T-cell (primary cell): ENCODE data around the gene SYT7. TPM values are rescaled to one million over a fixed set of nuclear protein-coding genes. Genes with fewer than 3 reads are reported as not detected.
"Not testable (repeated sequence)": the region's sequence is repeated elsewhere in the genome, so short reads cannot be mapped to it uniquely, and the experiment has no call there.

ENCODE experiments used
- ATAC-seq, 4 experiments: fragments of 200-7000 bp in 3 of 4; fragments of 150-1000 bp in 1 of 4; cut with Tn5 transposase; replicated peaks in 1 of 4; 1 replicate in 3 of 4; 2 replicates in 1 of 4; pipeline ENCODE4 v1.10.0; 2021; ENCODE audit warnings: moderate library complexity in 3 of 4, mild to moderate bottlenecking in 2 of 4, moderate number of reproducible peaks in 1 of 4
- CTCF ChIA-PET, 2 donors: fragments of 300-600 bp; sonication (Branson Sonifier 250); formaldehyde crosslinking; loops; one replicate each; lab custom pipeline; 2022; ENCODE audit warnings: antibody characterized with exemption in 2 of 2; lab: Charles Lee
- POLR2A ChIA-PET, 2 donors: fragments of 300-600 bp; sonication (Branson Sonifier 250); formaldehyde crosslinking; loops; one replicate each; lab custom pipeline; 2022; ENCODE audit warnings: antibody characterized with exemption in 2 of 2; lab: Charles Lee
- DNase-seq, 35 experiments: peaks; one replicate each; pipeline versions ENCODE4 v3.0.0 to v3.0.0-alpha.2; 2013 to 2023
- H3K27ac ChIP-seq: one replicate; pipeline ENCODE4 v1.5.1; 2013; ENCODE audit warnings: low read length
- H3K27me3 ChIP-seq, 2 experiments: replicated peaks in 1 of 2; 1 replicate in 1 of 2; 2 replicates in 1 of 2; pipeline versions ENCODE4 v1.6.1 to v1.7.0; 2013; ENCODE audit warnings: low read length in 1 of 2, mixed read lengths in 1 of 2; ENCODE audit not compliant: control insufficient read depth in 2 of 2, insufficient read depth in 2 of 2; ENCODE audit errors: extremely low read depth in 1 of 2
- H3K36me3 ChIP-seq, 2 donors: 1 replicate in 1 of 2; 2 replicates in 1 of 2; pipeline versions ENCODE4 v1.6.1 to v1.7.0; 2013; ENCODE audit warnings: low read length in 1 of 2; ENCODE audit not compliant: control insufficient read depth in 2 of 2, insufficient read depth in 1 of 2; ENCODE audit errors: extremely low read depth in 1 of 2
- H3K4me1 ChIP-seq, 2 experiments: 1 replicate in 1 of 2; 2 replicates in 1 of 2; pipeline versions ENCODE4 v1.6.1 to v1.7.0; 2013; ENCODE audit warnings: low read length in 2 of 2, mixed read lengths in 1 of 2; ENCODE audit not compliant: insufficient read depth in 2 of 2, control insufficient read depth in 1 of 2; ENCODE audit errors: extremely low read depth in 1 of 2
- H3K4me3 ChIP-seq, 2 donors: 1 replicate in 1 of 2; 2 replicates in 1 of 2; pipeline versions ENCODE4 v1.5.1 to v1.7.0; 2013; ENCODE audit warnings: mild to moderate bottlenecking in 2 of 2, low read length in 1 of 2, moderate library complexity in 1 of 2; ENCODE audit not compliant: control insufficient read depth in 1 of 2; ENCODE audit errors: extremely low read depth in 1 of 2
- H3K9me3 ChIP-seq: 2 replicates; pipeline ENCODE4 v1.7.0; 2013
- H3K27ac Mint-ChIP-seq, 2 donors: one replicate each; pipeline ENCODE4 v1.8.0; 2020 to 2021; ENCODE audit warnings: mild to moderate bottlenecking in 2 of 2, mixed read lengths in 2 of 2
- H3K27me3 Mint-ChIP-seq, 2 donors: one replicate each; pipeline ENCODE4 v1.8.0; 2021 to 2022; ENCODE audit warnings: mixed read lengths in 2 of 2
- H3K36me3 Mint-ChIP-seq: one replicate; pipeline ENCODE4 v1.8.0; 2021; ENCODE audit warnings: mixed read lengths
- H3K4me1 Mint-ChIP-seq, 3 donors: one replicate each; pipeline ENCODE4 v1.8.0; 2020 to 2022; ENCODE audit warnings: mixed read lengths in 3 of 3, mild to moderate bottlenecking in 1 of 3
- H3K4me3 Mint-ChIP-seq, 3 donors: one replicate each; pipeline ENCODE4 v1.8.0; 2020 to 2022; ENCODE audit warnings: mild to moderate bottlenecking in 3 of 3, mixed read lengths in 3 of 3, moderate library complexity in 3 of 3
- H3K9me3 Mint-ChIP-seq, 3 donors: one replicate each; pipeline ENCODE4 v1.8.0; 2020 to 2022; ENCODE audit warnings: mixed read lengths in 3 of 3
- WGBS: methylation state at CpG from one replicate; pipeline ENCODE4 v1.1.5; 2013; ENCODE audit warnings: missing lambda C conversion rate; ENCODE audit not compliant: insufficient coverage; 5-methylcytosine and 5-hydroxymethylcytosine counted together
- total RNA-seq, 35 experiments: library from RNA in 6 of 35; stranded (reverse) in 6 of 35; fragments of 120-200 nt in 1 of 35; gene quantifications; one replicate each; pipeline versions ENCODE4 v1.2.1 to v1.2.4 and lab custom pipeline; 2013 to 2026

Gene SYT7
- total RNA-seq, 5 donors from 2014 or later (not counting 1 experiment from before 2014, with no cell fraction given) = 0.19 to 0.26 (median 0.20) TPM; not detected in 2

DNA sequence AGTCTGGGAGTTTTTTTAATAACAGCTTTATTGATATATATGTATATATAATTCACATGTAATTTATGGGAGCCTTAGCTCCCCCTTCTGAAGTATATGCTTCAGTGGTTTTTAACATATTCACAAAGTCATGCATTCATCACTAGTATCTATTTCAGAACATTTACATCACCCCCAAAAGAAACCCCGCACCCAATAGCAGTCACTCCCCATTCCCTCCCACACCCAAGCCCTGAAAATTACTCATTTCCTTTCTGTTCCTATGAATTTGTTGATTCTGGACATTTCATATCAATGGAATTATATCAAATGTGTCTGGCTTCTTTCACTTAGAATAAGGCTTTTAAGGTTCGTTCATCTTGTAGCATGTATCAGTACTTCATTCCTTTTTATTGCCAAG lies 35.6 kb upstream of the SYT7 start:
- Mint-ChIP-seq H3K36me3 (no peaks in the 10 kb centered on the region), H3K9me3 (no peaks in the 10 kb centered on the region), H3K4me1 (no peaks in the 10 kb centered on the region), H3K27me3 (peaks cover 22 to 25% of the 10 kb centered on the region in 2 donors), H3K4me3 (no peak overlapping the region), H3K27ac (no peak overlapping the region)
- H3K4me1 ChIP-seq = no peaks in the 10 kb centered on the region
- H3K27me3 ChIP-seq = peaks cover 0 to 45% of the 10 kb centered on the region in 2 experiments
- ChIA-PET POLR2A (no interaction called here), CTCF (interaction anchor here in 1 of 2 donors (1.2 kb wide), 1 partner anchor 22 kb away, joined by 4 read pairs; no protein-coding TSS in a partner anchor)
- H3K27ac ChIP-seq = no peak overlapping the region
- no CpG with 5 or more reads among the region's 2 CpGs for WGBS
- no peaks in the 10 kb centered on the region for H3K36me3 ChIP-seq
- H3K9me3 ChIP-seq = no peaks in the 10 kb centered on the region
- no peak overlapping the region for H3K4me3 ChIP-seq
- DNase-seq = no peak
- no peak for ATAC-seq

DNA sequence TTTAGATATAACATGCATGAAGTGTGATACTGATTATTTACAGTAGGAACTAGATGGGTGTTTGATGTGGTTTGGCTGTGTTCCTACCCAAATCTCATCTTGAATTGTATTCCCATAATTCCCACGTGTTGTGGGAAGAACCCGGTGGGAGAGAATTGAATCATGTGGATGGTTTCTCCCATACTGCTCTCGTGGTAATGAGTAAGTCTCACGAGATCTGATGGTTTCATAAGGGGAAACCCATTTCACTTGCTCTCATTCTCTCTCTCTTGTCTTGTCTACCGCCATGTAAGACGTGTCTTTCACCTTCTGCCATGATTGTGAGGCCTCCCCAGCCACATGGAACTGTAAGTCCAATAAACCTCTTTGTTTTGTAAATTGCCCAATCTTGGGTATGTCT lies 33.9 kb upstream of the SYT7 start:
- peaks cover 20 to 21% of the 10 kb centered on the region in 2 donors for H3K27me3 Mint-ChIP-seq
- POLR2A ChIA-PET, CTCF ChIA-PET, H3K36me3 ChIP-seq, ATAC-seq, H3K9me3 Mint-ChIP-seq, H3K4me3 ChIP-seq, DNase-seq, H3K4me1 Mint-ChIP-seq, H3K9me3 ChIP-seq, H3K36me3 Mint-ChIP-seq, H3K4me1 ChIP-seq, H3K4me3 Mint-ChIP-seq, H3K27ac ChIP-seq, H3K27ac Mint-ChIP-seq: not testable (repeated sequence)
- WGBS = no CpG with 5 or more reads among the region's 6 CpGs
- peaks cover 0 to 49% of the 10 kb centered on the region in 2 experiments for H3K27me3 ChIP-seq

DNA sequence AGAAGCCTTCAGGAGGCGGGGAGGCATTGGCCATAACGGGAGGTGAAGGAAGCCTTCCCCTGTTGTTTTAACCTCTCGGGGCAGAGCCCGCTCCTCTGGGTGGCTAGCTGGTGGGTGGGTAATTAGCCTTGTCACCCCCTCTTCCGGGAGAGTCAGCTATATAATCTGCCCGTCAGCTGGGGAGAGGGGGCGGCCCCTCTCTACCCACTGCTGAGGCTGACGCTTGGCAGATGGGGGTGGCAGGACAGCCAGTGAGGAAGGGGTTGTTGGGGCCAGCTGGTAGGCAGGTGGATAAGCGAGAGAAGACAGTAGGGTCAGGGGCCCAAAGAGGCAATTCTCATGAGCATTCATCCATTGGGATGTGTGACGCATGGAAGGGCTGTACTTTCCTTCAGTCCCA lies 33.0 kb upstream of the SYT7 start:
- ChIA-PET POLR2A (no interaction called here), CTCF (no interaction called here)
- H3K36me3 Mint-ChIP-seq = no peaks in the 10 kb centered on the region
- H3K4me3 Mint-ChIP-seq = no peak overlapping the region
- Histone ChIP-seq H3K27ac (no peak overlapping the region), H3K4me1 (no peaks in the 10 kb centered on the region), H3K4me3 (no peak overlapping the region), H3K27me3 (peaks cover 0 to 48% of the 10 kb centered on the region in 2 experiments), H3K36me3 (no peaks in the 10 kb centered on the region), H3K9me3 (no peaks in the 10 kb centered on the region)
- ATAC-seq = no peak
- no peaks in the 10 kb centered on the region for H3K4me1 Mint-ChIP-seq
- peaks cover 22 to 28% of the 10 kb centered on the region in 2 donors for H3K27me3 Mint-ChIP-seq
- DNase-seq = no peak
- 88% methylated on average over 2 of the region's 10 CpGs for WGBS
- H3K27ac Mint-ChIP-seq = no peak overlapping the region
- no peaks in the 10 kb centered on the region for H3K9me3 Mint-ChIP-seq

DNA sequence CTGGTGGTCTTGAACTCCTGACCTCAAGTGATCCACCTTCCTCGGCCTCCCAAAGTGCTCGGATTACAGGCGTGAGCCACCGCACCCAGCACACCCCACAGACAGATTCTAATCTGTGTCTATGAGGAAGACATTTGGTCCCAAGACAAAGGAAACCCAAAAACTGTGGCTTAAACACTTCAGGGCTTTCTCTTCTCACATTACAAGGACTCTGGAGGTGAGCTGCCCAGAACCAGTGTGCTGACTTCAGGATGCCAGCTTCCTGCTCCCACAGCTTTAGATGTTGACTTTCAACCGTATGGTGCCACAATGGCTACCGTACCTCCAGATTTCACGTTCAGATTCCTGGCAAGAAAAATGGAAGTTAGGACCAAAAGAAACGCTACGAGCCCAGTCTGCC lies 32.2 kb upstream of the SYT7 start:
- no peaks in the 10 kb centered on the region for H3K4me1 Mint-ChIP-seq
- CTCF ChIA-PET = no interaction called here
- no peaks in the 10 kb centered on the region for H3K4me1 ChIP-seq
- no peak for ATAC-seq
- no peaks in the 10 kb centered on the region for H3K36me3 Mint-ChIP-seq
- H3K27me3 ChIP-seq = peaks cover 0 to 46% of the 10 kb centered on the region in 2 experiments
- no peak overlapping the region for H3K27ac Mint-ChIP-seq
- POLR2A ChIA-PET = no interaction called here
- no peak overlapping the region for H3K4me3 ChIP-seq
- H3K9me3 Mint-ChIP-seq = no peaks in the 10 kb centered on the region
- no peak for DNase-seq
- no peak overlapping the region for H3K27ac ChIP-seq
- H3K36me3 ChIP-seq = no peaks in the 10 kb centered on the region
- 73% methylated on average over 3 of the region's 9 CpGs for WGBS
- no peak overlapping the region for H3K4me3 Mint-ChIP-seq
- peaks cover 22 to 25% of the 10 kb centered on the region in 2 donors for H3K27me3 Mint-ChIP-seq
- no peaks in the 10 kb centered on the region for H3K9me3 ChIP-seq

DNA sequence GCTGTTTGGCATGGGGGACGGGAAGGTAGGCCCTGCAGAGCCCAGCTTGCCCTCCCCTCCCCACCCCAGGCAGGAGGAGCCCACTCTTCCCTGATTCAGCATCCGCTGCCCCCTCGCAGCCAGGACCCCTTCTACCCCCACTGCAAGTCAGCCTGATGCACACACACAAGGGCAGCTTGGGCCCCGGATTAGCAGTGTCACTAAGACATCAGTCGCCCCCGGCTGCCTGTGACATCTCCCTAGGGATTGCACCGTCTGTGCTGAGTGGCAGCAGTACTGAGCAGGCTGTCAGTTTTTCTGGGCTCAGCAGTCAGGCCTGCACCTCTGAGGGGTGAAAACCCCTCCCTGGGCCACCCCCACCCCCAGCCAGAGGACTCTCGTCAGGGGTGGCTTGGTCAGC lies 30.4 kb upstream of the SYT7 start:
- Histone ChIP-seq H3K4me1 (no peaks in the 10 kb centered on the region), H3K9me3 (no peaks in the 10 kb centered on the region), H3K4me3 (no peak overlapping the region), H3K36me3 (no peaks in the 10 kb centered on the region), H3K27ac (no peak overlapping the region), H3K27me3 (peaks cover 0 to 54% of the 10 kb centered on the region in 2 experiments)
- 65% methylated on average over 4 of the region's 8 CpGs for WGBS
- no peak for ATAC-seq
- POLR2A ChIA-PET = no interaction called here
- CTCF ChIA-PET = no interaction called here
- Mint-ChIP-seq H3K4me3 (no peak overlapping the region), H3K4me1 (no peaks in the 10 kb centered on the region), H3K36me3 (no peaks in the 10 kb centered on the region), H3K27me3 (peaks cover 31% of the 10 kb centered on the region in 2 donors), H3K9me3 (no peaks in the 10 kb centered on the region), H3K27ac (no peak overlapping the region)
- DNase-seq = no peak

DNA sequence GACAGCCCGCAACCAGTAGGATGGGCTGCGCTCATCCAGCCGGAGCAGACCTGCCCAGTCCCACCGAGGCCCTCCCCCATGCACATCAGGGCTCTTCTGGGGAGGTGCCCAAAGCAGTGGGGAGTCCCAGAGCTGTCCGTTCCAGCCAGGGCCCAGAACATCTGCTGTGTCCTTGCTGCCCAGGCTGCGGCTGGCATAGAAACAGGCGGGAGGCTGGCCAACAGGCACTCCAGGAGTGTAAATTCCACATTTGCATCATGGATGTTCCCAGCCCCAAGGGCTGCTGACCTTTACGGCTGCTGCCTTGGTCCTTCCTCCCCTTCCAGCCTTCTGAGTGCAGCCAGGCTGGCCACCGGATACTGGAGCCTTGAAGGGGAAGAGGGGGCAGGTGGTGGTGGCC lies 30.0 kb upstream of the SYT7 start:
- ChIA-PET CTCF (no interaction called here), POLR2A (no interaction called here)
- 80% methylated on average over 7 of the region's 9 CpGs for WGBS

DNA sequence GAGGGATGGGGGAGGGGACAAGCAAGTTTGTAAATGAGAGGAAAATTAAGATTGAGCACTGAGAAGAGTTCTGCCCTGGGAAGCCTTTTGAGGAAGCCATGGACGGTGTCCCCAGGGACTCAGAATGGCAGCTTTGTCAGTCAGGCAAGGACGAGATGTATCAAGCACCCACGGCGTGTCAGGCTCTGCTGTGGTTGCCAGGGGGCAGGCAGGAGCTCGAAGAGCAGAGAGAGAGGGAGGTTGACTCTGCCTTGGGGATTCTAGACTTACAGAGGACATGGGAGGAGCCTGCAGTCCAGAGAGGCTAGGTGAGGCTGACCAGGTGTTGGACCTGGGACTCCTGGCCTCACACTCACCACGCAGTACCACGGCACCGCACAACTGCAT lies 29.1 kb upstream of the SYT7 start:
- Histone ChIP-seq H3K9me3 (no peaks in the 10 kb centered on the region), H3K27ac (no peak overlapping the region), H3K36me3 (no peaks in the 10 kb centered on the region), H3K4me1 (no peaks in the 10 kb centered on the region), H3K27me3 (peaks cover 0 to 63% of the 10 kb centered on the region in 2 experiments), H3K4me3 (no peak overlapping the region)
- CTCF ChIA-PET = no interaction called here
- Mint-ChIP-seq H3K4me1 (no peaks in the 10 kb centered on the region), H3K27ac (no peak overlapping the region), H3K9me3 (no peaks in the 10 kb centered on the region), H3K36me3 (no peaks in the 10 kb centered on the region), H3K27me3 (peaks cover 35 to 40% of the 10 kb centered on the region in 2 donors), H3K4me3 (no peak overlapping the region)
- DNase-seq (no peak), ATAC-seq (no peak)
- 11% methylated on average over 3 of the region's 8 CpGs for WGBS
- POLR2A ChIA-PET = no interaction called here

More for the DNA sequence above, 30.0 kb upstream of the SYT7 start:
- Mint-ChIP-seq H3K27me3 (peaks cover 35% of the 10 kb centered on the region in 2 donors), H3K27ac (no peak overlapping the region), H3K4me1 (no peaks in the 10 kb centered on the region), H3K9me3 (no peaks in the 10 kb centered on the region), H3K4me3 (no peak overlapping the region), H3K36me3 (no peaks in the 10 kb centered on the region)
- Histone ChIP-seq H3K36me3 (no peaks in the 10 kb centered on the region), H3K4me1 (no peaks in the 10 kb centered on the region), H3K9me3 (no peaks in the 10 kb centered on the region), H3K27me3 (peaks cover 0 to 57% of the 10 kb centered on the region in 2 experiments), H3K27ac (no peak overlapping the region), H3K4me3 (no peak overlapping the region)
- DNase-seq (no peak), ATAC-seq (no peak)
